Measurements from ENCODE around the gene BPIFB1.

Gene BPIFB1

GRCh38 chr20:33279261-33279910 lies 3.6 kb upstream of the BPIFB1 start:
- H3K4me2 ChIP-seq (ENCODE audit: low read depth, low read length, poor library complexity, severe bottlenecking) = no peak overlapping the region
- no peaks in the 10 kb centered on the region for H3F3A ChIP-seq (ENCODE audit: insufficient read depth)
- no peaks in the 10 kb centered on the region for H3K79me2 ChIP-seq (ENCODE audit: insufficient read depth, low read length)
- no peaks in the 10 kb centered on the region for H3K9me3 ChIP-seq (ENCODE audit: insufficient read depth, low read length)
- no peaks in the 10 kb centered on the region for H3K9me2 ChIP-seq (replicated peaks; ENCODE audit: insufficient read depth, low read length)
- H3K36me3 ChIP-seq (ENCODE audit: low read length) = no peaks in the 10 kb centered on the region
- H2AFZ ChIP-seq (ENCODE audit: low read depth, low read length, severe bottlenecking) = no peak overlapping the region
- no peak overlapping the region for H3K4me3 ChIP-seq (ENCODE audit: insufficient read depth, low read length, poor library complexity, severe bottlenecking)
- no peaks in the 10 kb centered on the region for H3K27me3 ChIP-seq (ENCODE audit: low read length)
- no peak overlapping the region for H3K9ac ChIP-seq (ENCODE audit: low read length)
- H4K20me1 ChIP-seq (ENCODE audit: low read depth, low read length) = no peaks in the 10 kb centered on the region
- H3K27ac ChIP-seq (ENCODE audit: low read depth, low read length) = no peak overlapping the region
- no peak for TF ChIP-seq CTCF (IDR thresholded peaks at IDR 0.05; ENCODE audit: insufficient read depth, low read length, poor library complexity, severe bottlenecking)
- TF ChIP-seq EZH2phosphoT487 (conservative IDR thresholded peaks at IDR 0.05; ENCODE audit: low read length) = no peak

- H3K27me3 ChIP-seq (ENCODE audit: low read length) = no peaks in the 10 kb centered on the region
Measured at GRCh38 chr20:33280000-33280680, 2.9 kb upstream of the BPIFB1 start.

GRCh38 chr20:33280775-33281174 lies 2.2 kb upstream of the BPIFB1 start:
- TF ChIP-seq EZH2phosphoT487 (conservative IDR thresholded peaks at IDR 0.05; ENCODE audit: low read length) (no peak), CTCF (IDR thresholded peaks at IDR 0.05; ENCODE audit: insufficient read depth, low read length, poor library complexity, severe bottlenecking) (no peak)
- Histone ChIP-seq H3K4me3 (ENCODE audit: insufficient read depth, low read length, poor library complexity, severe bottlenecking) (no peak overlapping the region), H3K79me2 (ENCODE audit: insufficient read depth, low read length) (no peaks in the 10 kb centered on the region), H3K9me2 (replicated peaks; ENCODE audit: insufficient read depth, low read length) (no peaks in the 10 kb centered on the region), H3K27ac (ENCODE audit: low read depth, low read length) (no peak overlapping the region), H4K20me1 (ENCODE audit: low read depth, low read length) (no peaks in the 10 kb centered on the region), H2AFZ (ENCODE audit: low read depth, low read length, severe bottlenecking) (no peak overlapping the region), H3F3A (ENCODE audit: insufficient read depth) (no peaks in the 10 kb centered on the region), H3K9me3 (ENCODE audit: insufficient read depth, low read length) (no peaks in the 10 kb centered on the region), H3K27me3 (ENCODE audit: low read length) (no peaks in the 10 kb centered on the region), H3K9ac (ENCODE audit: low read length) (no peak overlapping the region), H3K4me2 (ENCODE audit: low read depth, low read length, poor library complexity, severe bottlenecking) (no peak overlapping the region), H3K36me3 (ENCODE audit: low read length) (no peaks in the 10 kb centered on the region)

More at GRCh38 chr20:33280000-33280680, 2.9 kb upstream of the BPIFB1 start:
- H3K9me3 ChIP-seq (ENCODE audit: insufficient read depth, low read length) = no peaks in the 10 kb centered on the region
- H3K4me3 ChIP-seq (ENCODE audit: insufficient read depth, low read length, poor library complexity, severe bottlenecking) = no peak overlapping the region
- no peak overlapping the region for H3K4me2 ChIP-seq (ENCODE audit: low read depth, low read length, poor library complexity, severe bottlenecking)
- no peak overlapping the region for H2AFZ ChIP-seq (ENCODE audit: low read depth, low read length, severe bottlenecking)
- no peak overlapping the region for H3K9ac ChIP-seq (ENCODE audit: low read length)
- H4K20me1 ChIP-seq (ENCODE audit: low read depth, low read length) = no peaks in the 10 kb centered on the region
- H3F3A ChIP-seq (ENCODE audit: insufficient read depth) = no peaks in the 10 kb centered on the region
- no peak for TF ChIP-seq EZH2phosphoT487 (conservative IDR thresholded peaks at IDR 0.05; ENCODE audit: low read length)
- no peak for TF ChIP-seq CTCF (IDR thresholded peaks at IDR 0.05; ENCODE audit: insufficient read depth, low read length, poor library complexity, severe bottlenecking)
- no peaks in the 10 kb centered on the region for H3K79me2 ChIP-seq (ENCODE audit: insufficient read depth, low read length)
- H3K27ac ChIP-seq (ENCODE audit: low read depth, low read length) = no peak overlapping the region
- H3K9me2 ChIP-seq (replicated peaks; ENCODE audit: insufficient read depth, low read length) = no peaks in the 10 kb centered on the region
- no peaks in the 10 kb centered on the region for H3K36me3 ChIP-seq (ENCODE audit: low read length)
